HepG2 (cell line): ENCODE results near the gene GNAI2. TPM values are rescaled to one million over a fixed set of nuclear protein-coding genes. Genes with fewer than 3 reads are reported as not detected.

Source experiments
- MTERF4 ChIP-seq: sonication (generic); formaldehyde crosslinking; IDR thresholded peaks from 2 replicates; pipeline ENCODE4 v1.8.0; 2023; ENCODE audit warnings: mild to moderate bottlenecking, missing genetic modification reagents
- NR2F6 ChIP-seq, 2 experiments: IDR thresholded peaks; 2 replicates each; pipeline ENCODE4 v1.6.1; 2016; ENCODE audit warnings: antibody characterized with exemption in 1 of 2, mild to moderate bottlenecking in 1 of 2
- ZBTB40 ChIP-seq, 2 experiments: fragments of 450-650 bp in 1 of 2; sonication (generic) in 1 of 2; formaldehyde crosslinking in 1 of 2; IDR thresholded peaks; 2 replicates each; pipeline versions ENCODE4 v1.6.1 to v1.8.0; 2016 to 2022; ENCODE audit warnings: antibody characterized with exemption in 1 of 2, mild to moderate bottlenecking in 1 of 2, missing genetic modification reagents in 1 of 2
- ZFP1 ChIP-seq: IDR thresholded peaks from 2 replicates; pipeline ENCODE4 v1.6.1; 2016
- ZNF441 ChIP-seq: sonication (generic); formaldehyde crosslinking; IDR thresholded peaks from 2 replicates; pipeline ENCODE4 v1.7.0; 2021; ENCODE audit warnings: missing genetic modification reagents, borderline replicate concordance
- ZNF629 ChIP-seq: sonication (generic); formaldehyde crosslinking; conservative IDR thresholded peaks from 2 replicates; pipeline ENCODE4 v1.5.0; 2020; ENCODE audit warnings: missing genetic modification reagents
- ZNF710 ChIP-seq: sonication (generic); formaldehyde crosslinking; IDR thresholded peaks from 2 replicates; pipeline ENCODE4 v1.5.0; 2020; ENCODE audit warnings: mild to moderate bottlenecking, missing genetic modification reagents, borderline replicate concordance
- polyA plus RNA-seq, 8 experiments: library from polyadenylated mRNA; depleted of rRNA in 3 of 8; stranded (reverse) in 7 of 8; unstranded in 1 of 8; fragments of >200 nt; fragmentation: Illumina TruSeq in 4 of 8; extraction: Trizol in 4 of 8; gene quantifications; 2 replicates each; pipeline versions ENCODE4 v1.2.1 to v1.2.3, GENCODE V29; 2011 to 2016; ENCODE audit warnings: low read depth in 4 of 8, missing spikeins in 1 of 8, mixed read lengths in 1 of 8; ENCODE audit not compliant: insufficient read depth in 1 of 8
- total RNA-seq, 5 experiments: library from RNA; depleted of rRNA; stranded (reverse); fragments of >200 nt; fragmentation: Illumina TruSeq; extraction: Trizol; gene quantifications; 2 replicates each; pipeline ENCODE4 v1.2.3, GENCODE V29; 2016; ENCODE audit warnings: low read depth in 1 of 5

The GNAI2 gene
- total and polyA plus RNA-seq, 2 of the 13 experiments (the other 11 are each of a cell fraction or from before 2014, with no cell fraction given) = 51.1 to 66.2 TPM

- no peak for TF ChIP-seq ZBTB40 (IDR thresholded peaks at IDR 0.05)
- 0 out of 2 replicates have a peak, but pooled peaks have one; percentile 45 for TF ChIP-seq ZBTB40 (CRISPR knock-in tag; IDR thresholded peaks at IDR 0.05)
- TF ChIP-seq NR2F6 (IDR thresholded peaks at IDR 0.05) = no peak
- TF ChIP-seq NR2F6 (CRISPR knock-in tag; IDR thresholded peaks at IDR 0.05) = peak; percentile 67; the same call in 1 of the 2 replicates
- TF ChIP-seq MTERF4 (CRISPR knock-in tag) = 0 out of 2 replicates have a peak, but pooled peaks have one; percentile 42
- TF ChIP-seq ZNF710 = 0 out of 2 replicates have a peak, but pooled peaks have one; percentile 33
- no peak for TF ChIP-seq ZNF441 (CRISPR knock-in tag)
- no peak for TF ChIP-seq ZNF629 (CRISPR knock-in tag)
- peak; percentile 57; the same call in 1 of the 2 replicates for TF ChIP-seq ZFP1 (CRISPR knock-in tag)
Observed at GRCh38 chr3:50272911-50273688, 37.1 kb downstream of the GNAI2 start (continued).
